ENCODE results near the gene OR7E24.
"Not testable (repeated sequence)": the region's sequence is repeated elsewhere in the genome, so short reads cannot be mapped to it uniquely, and the experiment has no call there.

OR7E24 gene

DNA sequence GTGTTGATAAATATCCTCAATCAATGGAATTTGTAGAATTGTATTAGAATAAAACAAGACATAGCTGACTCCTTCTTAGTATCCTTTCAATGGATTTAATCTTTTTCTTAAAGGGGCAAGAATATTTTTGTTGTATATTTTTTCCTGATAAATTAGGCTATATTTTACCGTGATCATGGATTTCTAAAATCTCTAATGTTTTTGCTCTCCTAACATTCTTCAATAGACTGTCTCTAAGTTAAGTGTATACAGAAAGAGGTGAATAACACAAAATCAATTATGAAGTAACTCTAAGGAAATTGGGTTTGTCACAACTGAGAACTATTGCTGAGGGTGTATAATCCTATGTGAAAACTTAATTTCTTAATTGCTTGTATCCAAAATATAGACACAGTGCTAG lies at the start of gene OR7E24:
TSS of gene OR7E24 (plus strand) at position 301 of the 400 bp plus-strand sequence. CDS start 114 bp downstream, outside the sequence.
- no peak for DNase-seq

DNA sequence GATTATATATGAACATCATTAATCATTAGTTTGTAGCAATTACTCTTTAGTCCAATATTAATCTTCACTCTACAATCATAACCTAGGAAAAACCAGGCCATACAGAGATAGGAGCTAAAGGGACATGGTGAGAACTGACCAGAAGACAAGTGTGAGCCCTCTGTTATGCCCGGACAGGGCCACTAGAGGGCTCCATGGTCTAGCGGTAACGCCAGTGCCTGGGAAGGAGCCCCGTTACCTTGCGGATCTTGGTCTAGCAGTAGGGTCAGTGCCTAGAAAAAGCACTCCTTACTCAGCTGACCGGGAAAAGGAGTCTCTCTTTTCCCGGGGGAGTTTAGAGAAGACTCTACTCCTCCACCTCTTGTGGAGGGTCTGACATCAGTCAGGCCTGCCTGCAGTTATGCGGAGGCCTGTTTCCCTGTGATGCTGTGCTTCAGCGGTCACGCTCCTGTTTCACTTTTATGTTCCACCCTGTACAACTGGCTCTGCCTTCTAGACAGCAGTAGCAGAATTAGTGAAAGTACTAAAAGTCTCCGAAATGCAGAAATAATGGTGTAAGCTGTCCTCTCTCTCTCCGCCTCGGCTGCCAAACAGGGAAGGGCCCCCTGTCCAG lies 45.1 kb upstream of the OR7E24 start:
- DNase-seq, result peak; percentile 27

DNA sequence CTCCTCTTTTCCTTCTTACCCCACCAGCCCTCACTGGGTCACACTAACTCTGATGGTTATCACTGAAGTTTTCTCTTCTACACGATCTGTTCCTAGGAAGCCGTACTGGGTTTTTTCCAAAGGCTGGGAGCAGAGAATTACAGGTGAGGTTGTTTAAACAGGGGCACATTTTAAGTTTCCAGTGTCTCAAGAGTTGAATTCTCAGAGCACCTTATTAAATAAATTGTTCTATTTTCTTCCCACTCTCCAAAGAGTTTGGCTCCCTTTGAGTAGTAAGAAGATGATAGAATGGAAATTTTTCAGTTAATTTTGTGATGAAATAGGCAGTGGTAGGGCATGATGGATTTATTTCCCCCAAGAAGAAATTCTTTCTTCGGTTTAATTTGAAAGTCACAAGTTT lies 31.2 kb upstream of the OR7E24 start, which contains the start of gene OR7D4:
TSS of gene OR7D4 (minus strand) at position 101 of the 400 bp plus-strand sequence. CDS start 4,752 bp downstream, outside the sequence.
- DNase-seq, result no peak

DNA sequence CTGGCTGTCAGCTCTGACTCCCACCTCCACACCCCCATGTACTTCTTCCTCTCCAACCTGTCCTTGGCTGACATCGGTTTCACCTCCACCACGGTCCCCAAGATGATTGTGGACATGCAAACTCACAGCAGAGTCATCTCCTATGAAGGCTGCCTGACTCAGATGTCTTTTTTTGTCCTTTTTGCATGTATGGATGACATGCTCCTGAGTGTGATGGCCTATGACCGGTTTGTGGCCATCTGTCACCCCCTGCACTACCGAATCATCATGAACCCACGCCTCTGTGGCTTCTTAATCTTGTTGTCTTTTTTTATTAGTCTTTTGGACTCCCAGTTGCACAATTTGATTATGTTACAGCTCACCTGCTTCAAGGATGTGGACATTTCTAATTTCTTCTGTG lies 506 bp downstream of the OR7E24 start:
- no peak for DNase-seq

DNA sequence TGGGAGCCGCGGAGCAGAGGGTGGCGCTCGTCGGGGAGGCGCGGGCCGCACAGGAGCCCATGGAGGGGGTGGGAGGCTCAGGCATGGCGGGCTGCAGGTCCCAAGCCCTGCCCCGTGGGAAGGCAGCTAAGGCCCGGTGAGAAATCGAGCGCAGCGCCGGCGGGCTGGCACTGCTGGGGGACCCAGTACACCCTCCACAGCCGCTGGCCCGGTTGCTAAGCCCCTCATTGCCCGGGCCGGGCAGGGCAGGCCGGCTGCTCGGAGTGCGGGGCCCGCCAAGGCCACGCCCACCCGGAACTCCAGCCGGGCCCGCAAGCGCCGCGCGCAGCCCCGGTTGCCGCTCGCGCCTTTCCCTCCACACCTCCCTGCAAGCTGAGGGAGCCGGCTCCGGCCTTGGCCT lies 32.8 kb downstream of the OR7E24 start:
- not testable (repeated sequence) for DNase-seq

DNA sequence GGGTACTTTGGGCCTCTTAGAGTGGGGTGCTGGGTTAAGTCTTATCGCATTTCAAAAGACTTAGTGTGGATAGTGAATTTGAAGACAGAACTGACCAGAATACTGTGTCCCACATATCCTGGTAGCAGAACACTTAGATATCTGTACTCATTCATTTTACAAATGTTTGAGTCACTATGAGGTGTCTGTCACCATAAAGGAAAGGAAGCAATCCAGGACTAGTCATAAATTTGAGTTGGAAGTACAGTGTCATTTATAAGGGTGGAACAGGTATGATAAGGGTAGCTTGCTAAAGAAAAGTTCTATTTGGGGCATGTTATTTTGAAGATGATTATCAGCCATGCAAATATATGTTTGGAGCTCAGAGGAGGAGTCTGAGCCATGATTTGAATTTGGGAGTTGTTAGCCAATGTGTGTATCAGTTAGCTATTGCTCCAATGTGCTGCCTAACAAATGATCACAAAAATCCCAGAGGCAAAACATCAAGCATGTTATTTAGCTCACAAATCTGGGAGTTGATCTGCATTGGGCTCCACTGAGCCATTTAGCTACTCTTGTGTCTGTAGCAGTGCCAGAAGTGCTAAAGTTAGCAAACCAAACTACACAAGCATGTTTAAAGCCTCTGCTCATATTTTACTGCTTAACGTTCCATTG lies 38.6 kb downstream of the OR7E24 start:
- no peak for DNase-seq

DNA sequence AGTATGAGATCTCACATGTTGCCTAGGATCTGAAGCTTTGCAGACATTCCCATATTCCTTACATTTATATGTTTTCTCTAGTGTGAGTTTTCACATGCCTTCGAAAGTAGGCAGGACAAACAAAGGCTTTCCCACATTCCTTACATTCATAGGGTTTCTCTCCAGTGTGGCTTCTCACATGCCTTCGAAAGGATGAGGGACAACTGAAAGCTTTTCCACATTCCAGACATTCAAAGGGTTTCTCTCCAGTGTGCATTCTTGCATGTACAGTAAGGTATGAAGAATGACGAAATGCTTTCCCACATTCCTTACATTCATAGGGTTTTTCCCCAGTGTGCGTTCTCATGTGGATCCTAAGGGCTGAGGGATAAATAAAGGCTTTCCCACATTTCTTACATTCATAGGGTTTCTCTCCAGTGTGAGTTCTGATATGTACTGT lies 44.7 kb downstream of the OR7E24 start:
- no peak for DNase-seq

DNA sequence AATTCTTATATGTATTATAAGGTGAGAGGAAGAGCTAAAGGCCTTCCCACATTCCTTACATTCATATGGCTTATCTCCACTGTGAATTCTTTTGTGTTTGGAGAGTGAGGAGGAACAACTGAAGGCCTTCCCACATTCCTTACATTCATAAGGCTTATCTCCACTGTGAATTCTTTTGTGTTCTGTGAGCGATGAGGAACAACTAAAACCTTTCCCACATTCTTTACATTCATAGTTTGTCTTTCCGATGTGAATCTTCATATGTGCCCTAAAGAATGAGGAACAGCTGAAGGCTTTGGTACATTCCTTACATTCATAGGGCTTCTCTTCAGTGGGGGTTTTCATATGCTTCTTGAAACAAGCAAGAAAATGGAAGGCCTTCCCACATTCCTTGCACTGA lies 45.6 kb downstream of the OR7E24 start:
- DNase-seq, result no peak
